Measurements from ENCODE around the gene PCP4L1.

- no peak for TF ChIP-seq CTCF (tag by site-specific recombination; IDR thresholded peaks at IDR 0.05)
- TF ChIP-seq ZNF433 (tag by site-specific recombination; IDR thresholded peaks at IDR 0.05; ENCODE audit: low read depth): no peak
- TF ChIP-seq ZNF670 (tag by site-specific recombination; IDR thresholded peaks at IDR 0.05; ENCODE audit: low read depth): no peak
- TF ChIP-seq HIC1 (tag by site-specific recombination; IDR thresholded peaks at IDR 0.05): no peak
- no peak for TF ChIP-seq ZNF148 (tag by site-specific recombination; IDR thresholded peaks at IDR 0.05; ENCODE audit: borderline replicate concordance)
- no peak for TF ChIP-seq BCL11A (tag by site-specific recombination; IDR thresholded peaks at IDR 0.05; ENCODE audit: low read depth)
- no peak for TF ChIP-seq RBAK (tag by site-specific recombination; IDR thresholded peaks at IDR 0.05)
- no peak for TF ChIP-seq ZNF114 (tag by site-specific recombination; IDR thresholded peaks at IDR 0.05)
- no peak for TF ChIP-seq ZBTB7A (tag by site-specific recombination; IDR thresholded peaks at IDR 0.05; ENCODE audit: low read depth)
- no peak for TF ChIP-seq ZNF654 (tag by site-specific recombination; IDR thresholded peaks at IDR 0.05; ENCODE audit: low read depth)
- TF ChIP-seq PBX3 (CRISPR knock-in tag; IDR thresholded peaks at IDR 0.05): no peak
- TF ChIP-seq ZSCAN5A (tag by site-specific recombination; IDR thresholded peaks at IDR 0.05): no peak
- TF ChIP-seq ZBTB26 (tag by site-specific recombination; optimal IDR thresholded peaks at IDR 0.05): no peak
Measured at GRCh38 chr1:161216945-161217712, 41.4 kb upstream of the PCP4L1 start.

Measured in HEK293 (cell line).